Endothelial cell (in vitro differentiated cells): Measurements from ENCODE around the gene SLC16A13. TPM values are rescaled to one million over a fixed set of nuclear protein-coding genes. Genes with fewer than 3 reads are reported as not detected.

Experiments used
- DNase-seq: peaks from one replicate; pipeline ENCODE4 v3.0.0; 2021; ENCODE audit warnings: low spot score
- H3K27ac Mint-ChIP-seq: one replicate; pipeline ENCODE4 v1.8.0; 2021; ENCODE audit warnings: mixed read lengths, inconsistent platforms; ENCODE audit not compliant: unreplicated experiment
- H3K27me3 Mint-ChIP-seq: one replicate; pipeline ENCODE4 v1.8.0; 2021; ENCODE audit warnings: mild to moderate bottlenecking, moderate library complexity, mixed read lengths, inconsistent platforms; ENCODE audit not compliant: unreplicated experiment
- H3K36me3 Mint-ChIP-seq: one replicate; pipeline ENCODE4 v1.8.0; 2021; ENCODE audit warnings: mild to moderate bottlenecking, low read depth, mixed read lengths, inconsistent platforms; ENCODE audit not compliant: unreplicated experiment
- H3K4me1 Mint-ChIP-seq: one replicate; pipeline ENCODE4 v1.8.0; 2021; ENCODE audit warnings: mild to moderate bottlenecking, mixed read lengths, inconsistent platforms; ENCODE audit not compliant: unreplicated experiment
- H3K4me3 Mint-ChIP-seq: one replicate; pipeline ENCODE4 v1.8.0; 2021; ENCODE audit warnings: mild to moderate bottlenecking, mixed read lengths, inconsistent platforms; ENCODE audit not compliant: unreplicated experiment
- H3K9me3 Mint-ChIP-seq: one replicate; pipeline ENCODE4 v1.8.0; 2021; ENCODE audit warnings: mixed read lengths, inconsistent platforms; ENCODE audit not compliant: unreplicated experiment
- total RNA-seq: library from RNA; stranded (reverse); fragmentation: NEBNext Ultra II Directional; extraction: Animal tissue kit (Norgen Biotek cat#: 25700); gene quantifications from one replicate; pipeline ENCODE4 v1.2.1, GENCODE V29; 2021; ENCODE audit not compliant: unreplicated experiment
- TF ChIP-seq, protein P1 (sequence below): fragments of 200-600 bp; sonication (generic); IDR thresholded peaks from one replicate; pipeline ENCODE4 v1.5.0; 2021; ENCODE audit warnings: antibody characterized with exemption; ENCODE audit not compliant: unreplicated experiment

Gene SLC16A13
- total RNA-seq, 1 donor from 2014 or later, result 25.8 TPM

- peaks cover 17% of the 10 kb centered on the region for H3K27me3 Mint-ChIP-seq
- TF ChIP-seq, protein P1, sequence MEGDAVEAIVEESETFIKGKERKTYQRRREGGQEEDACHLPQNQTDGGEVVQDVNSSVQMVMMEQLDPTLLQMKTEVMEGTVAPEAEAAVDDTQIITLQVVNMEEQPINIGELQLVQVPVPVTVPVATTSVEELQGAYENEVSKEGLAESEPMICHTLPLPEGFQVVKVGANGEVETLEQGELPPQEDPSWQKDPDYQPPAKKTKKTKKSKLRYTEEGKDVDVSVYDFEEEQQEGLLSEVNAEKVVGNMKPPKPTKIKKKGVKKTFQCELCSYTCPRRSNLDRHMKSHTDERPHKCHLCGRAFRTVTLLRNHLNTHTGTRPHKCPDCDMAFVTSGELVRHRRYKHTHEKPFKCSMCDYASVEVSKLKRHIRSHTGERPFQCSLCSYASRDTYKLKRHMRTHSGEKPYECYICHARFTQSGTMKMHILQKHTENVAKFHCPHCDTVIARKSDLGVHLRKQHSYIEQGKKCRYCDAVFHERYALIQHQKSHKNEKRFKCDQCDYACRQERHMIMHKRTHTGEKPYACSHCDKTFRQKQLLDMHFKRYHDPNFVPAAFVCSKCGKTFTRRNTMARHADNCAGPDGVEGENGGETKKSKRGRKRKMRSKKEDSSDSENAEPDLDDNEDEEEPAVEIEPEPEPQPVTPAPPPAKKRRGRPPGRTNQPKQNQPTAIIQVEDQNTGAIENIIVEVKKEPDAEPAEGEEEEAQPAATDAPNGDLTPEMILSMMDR, result no peak
- no peak for DNase-seq
- H3K27ac Mint-ChIP-seq, result no peak overlapping the region
- no peaks in the 10 kb centered on the region for H3K36me3 Mint-ChIP-seq
- peak overlapping the region; percentile 72 for H3K4me3 Mint-ChIP-seq
- no peaks in the 10 kb centered on the region for H3K9me3 Mint-ChIP-seq
- H3K4me1 Mint-ChIP-seq, result peaks cover 17% of the 10 kb centered on the region
Measured at GRCh38 chr17:7041607-7042500, 6.0 kb downstream of the SLC16A13 start.

DNA sequence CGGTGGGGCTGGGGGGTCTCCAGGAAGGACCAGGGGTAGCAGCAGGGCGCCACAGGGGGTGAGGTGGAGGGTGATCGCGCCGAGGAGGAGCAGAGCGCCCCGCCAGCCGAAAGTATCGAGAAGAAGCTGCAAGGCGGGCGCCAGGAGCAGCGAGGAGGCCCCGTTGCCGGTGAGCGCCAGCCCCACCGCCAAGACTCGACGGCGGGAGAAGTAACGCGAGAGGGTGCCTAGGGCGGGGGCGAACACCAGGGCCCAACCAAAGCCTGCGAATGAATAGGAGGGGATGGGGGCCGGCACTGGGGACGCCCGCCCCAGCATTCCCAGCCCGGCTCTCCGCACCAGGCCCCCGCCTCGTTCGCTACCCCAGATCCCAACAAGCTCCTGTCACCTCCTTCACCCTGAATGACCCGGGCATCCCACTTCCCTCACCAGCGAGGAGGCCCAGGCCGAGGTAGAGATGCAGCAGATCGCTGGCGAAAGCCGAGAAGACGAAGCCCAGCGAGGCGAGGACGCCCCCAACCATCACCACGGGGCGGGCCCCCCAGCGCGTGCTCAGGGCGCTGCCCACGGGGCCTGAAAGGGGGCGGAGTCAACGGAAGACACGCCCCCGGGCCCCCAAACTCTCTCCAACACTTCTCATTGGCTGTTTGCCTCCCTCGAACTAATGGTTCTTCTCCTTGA lies 6.8 kb downstream of the SLC16A13 start:
- TF ChIP-seq, protein P1, result no peak
- peak overlapping the region; percentile 56 for H3K4me3 Mint-ChIP-seq
- H3K4me1 Mint-ChIP-seq, result peaks cover 21% of the 10 kb centered on the region
- no peaks in the 10 kb centered on the region for H3K36me3 Mint-ChIP-seq
- no peak for DNase-seq
- no peak overlapping the region for H3K27ac Mint-ChIP-seq
- H3K27me3 Mint-ChIP-seq, result peaks cover 15% of the 10 kb centered on the region
- no peaks in the 10 kb centered on the region for H3K9me3 Mint-ChIP-seq

- Mint-ChIP-seq H3K4me3 (peak overlapping the region; percentile 51), H3K36me3 (no peaks in the 10 kb centered on the region), H3K27me3 (peaks cover 15% of the 10 kb centered on the region), H3K9me3 (no peaks in the 10 kb centered on the region), H3K27ac (no peak overlapping the region), H3K4me1 (peaks cover 21% of the 10 kb centered on the region)
- TF ChIP-seq, protein P1, result no peak
- DNase-seq, result no peak
Measured at GRCh38 chr17:7043182-7043496, 7.3 kb downstream of the SLC16A13 start.

DNA sequence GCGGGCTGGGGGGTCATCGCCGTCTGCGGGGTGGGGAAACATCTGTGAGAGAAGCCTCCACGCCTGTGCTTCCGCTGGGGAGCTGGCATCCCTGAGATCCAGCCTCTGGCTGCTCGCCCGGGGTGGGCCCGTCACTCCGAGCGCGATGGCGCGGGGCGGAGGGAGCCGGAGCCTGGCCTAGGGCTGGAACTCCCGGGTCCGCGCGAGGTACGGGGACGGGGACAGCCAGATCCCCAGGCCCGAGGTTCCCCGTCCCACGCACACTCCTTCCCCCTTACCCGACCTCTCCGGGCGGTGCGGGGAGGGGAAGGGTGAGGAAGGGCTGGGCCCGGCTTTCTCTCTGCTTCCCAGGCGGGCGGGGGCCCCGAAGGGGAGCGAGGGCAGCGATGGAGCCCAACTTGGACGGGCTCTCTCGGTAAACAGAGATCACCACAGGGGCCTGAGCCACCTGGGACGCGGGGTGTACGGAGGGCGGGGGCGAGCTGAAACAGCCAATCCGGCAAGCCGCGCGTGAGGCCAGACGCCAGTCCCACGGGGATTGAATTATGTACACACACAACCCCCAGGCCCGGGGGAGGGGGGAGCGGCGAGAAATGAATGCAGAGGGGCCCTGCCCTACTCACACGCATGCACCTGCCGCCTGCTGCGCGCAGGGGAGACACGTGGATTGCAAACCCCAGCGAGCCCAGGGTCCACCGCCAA lies 7.8 kb downstream of the SLC16A13 start, which contains the start of gene SLC16A11:
Gene SLC16A11, minus strand, starts transcription at position 596 of the 702 bp plus-strand sequence. Its CDS starts 579 bp downstream, at position 17.
- Mint-ChIP-seq H3K9me3 (no peaks in the 10 kb centered on the region), H3K4me1 (peaks cover 18% of the 10 kb centered on the region), H3K27me3 (peaks cover 15% of the 10 kb centered on the region), H3K36me3 (no peaks in the 10 kb centered on the region), H3K27ac (no peak within 1 kb of the TSS), H3K4me3 (peak within 1 kb of the TSS; percentile 51)
- TF ChIP-seq, protein P1, result no peak
- no peak for DNase-seq
